HepG2 (cell line): ENCODE data around the gene BDP1. TPM values are rescaled to one million over a fixed set of nuclear protein-coding genes. Genes with fewer than 3 reads are reported as not detected.

Experiments used
- DNMT3B ChIP-seq: conservative IDR thresholded peaks from 2 replicates; pipeline ENCODE4 v1.6.1; 2016; ENCODE audit warnings: missing biosample characterization, control low read depth
- GATA4 ChIP-seq: sonication (generic); IDR thresholded peaks from 2 replicates; pipeline ENCODE4 v1.6.1; 2016; ENCODE audit warnings: antibody characterized with exemption, low read depth, borderline replicate concordance
- HHEX ChIP-seq: IDR thresholded peaks from 2 replicates; pipeline ENCODE4 v1.6.1; 2016; ENCODE audit warnings: control low read depth
- HNRNPH1 ChIP-seq: fragments of 200-400 bp; formaldehyde crosslinking; optimal IDR thresholded peaks from 2 replicates; pipeline ENCODE3; 2017; ENCODE audit warnings: mild to moderate bottlenecking, low read depth, low read length
- HNRNPUL1 ChIP-seq: fragments of 200-400 bp; formaldehyde crosslinking; IDR thresholded peaks from 2 replicates; pipeline ENCODE4 v1.6.1; 2017; ENCODE audit warnings: low read depth, mild to moderate bottlenecking, low read length, moderate library complexity
- HOXA3 ChIP-seq: sonication (generic); formaldehyde crosslinking; IDR thresholded peaks from 2 replicates; pipeline ENCODE4 v1.5.0; 2020; ENCODE audit warnings: missing genetic modification reagents
- KDM6A ChIP-seq: IDR thresholded peaks from 2 replicates; pipeline ENCODE4 v1.6.1; 2016; ENCODE audit warnings: low read depth
- KLF13 ChIP-seq: sonication (generic); formaldehyde crosslinking; IDR thresholded peaks from 2 replicates; pipeline ENCODE4 v1.4.0; 2020; ENCODE audit warnings: mild to moderate bottlenecking, missing genetic modification reagents
- MLLT10 ChIP-seq: sonication (generic); formaldehyde crosslinking; IDR thresholded peaks from 2 replicates; pipeline ENCODE4 v1.4.0; 2020; ENCODE audit warnings: missing genetic modification reagents
- MXI1 ChIP-seq: IDR thresholded peaks from 3 replicates; pipeline ENCODE4 v1.6.1; 2012; ENCODE audit warnings: low read depth, low read length, inconsistent platforms, borderline replicate concordance
- SALL2 ChIP-seq: sonication (generic); formaldehyde crosslinking; IDR thresholded peaks from 2 replicates; pipeline ENCODE4 v1.8.1; 2023; ENCODE audit warnings: mild to moderate bottlenecking, missing genetic modification reagents, inconsistent platforms
- SIN3B ChIP-seq: fragments of 150-350 bp; IDR thresholded peaks from 2 replicates; pipeline ENCODE4 v1.6.1; 2014; ENCODE audit warnings: low read length
- SRY ChIP-seq: sonication (generic); formaldehyde crosslinking; IDR thresholded peaks from 2 replicates; pipeline ENCODE4 v1.8.0; 2022; ENCODE audit warnings: mild to moderate bottlenecking, missing genetic modification reagents
- ZFP1 ChIP-seq: IDR thresholded peaks from 2 replicates; pipeline ENCODE4 v1.6.1; 2016
- ZNF160 ChIP-seq: sonication (generic); formaldehyde crosslinking; IDR thresholded peaks from 2 replicates; pipeline ENCODE4 v1.8.0; 2022; ENCODE audit warnings: mild to moderate bottlenecking, inconsistent platforms, missing genetic modification reagents
- ZNF615 ChIP-seq: sonication (generic); formaldehyde crosslinking; IDR thresholded peaks from 2 replicates; pipeline ENCODE4 v1.5.0; 2020; ENCODE audit warnings: mild to moderate bottlenecking, missing genetic modification reagents, borderline replicate concordance
- ZNF644 ChIP-seq: IDR thresholded peaks from 2 replicates; pipeline ENCODE4 v1.6.1; 2016; ENCODE audit warnings: low read depth
- ZNF678 ChIP-seq: sonication (generic); formaldehyde crosslinking; IDR thresholded peaks from 2 replicates; pipeline ENCODE4 v1.4.0; 2020; ENCODE audit warnings: mild to moderate bottlenecking, missing genetic modification reagents
- polyA plus RNA-seq, 8 experiments: library from polyadenylated mRNA; depleted of rRNA in 3 of 8; stranded (reverse) in 7 of 8; unstranded in 1 of 8; fragments of >200 nt; fragmentation: Illumina TruSeq in 4 of 8; extraction: Trizol in 4 of 8; gene quantifications; 2 replicates each; pipeline versions ENCODE4 v1.2.1 to v1.2.3, GENCODE V29; 2011 to 2016; ENCODE audit warnings: low read depth in 4 of 8, missing spikeins in 1 of 8, mixed read lengths in 1 of 8; ENCODE audit not compliant: insufficient read depth in 1 of 8
- total RNA-seq, 5 experiments: library from RNA; depleted of rRNA; stranded (reverse); fragments of >200 nt; fragmentation: Illumina TruSeq; extraction: Trizol; gene quantifications; 2 replicates each; pipeline ENCODE4 v1.2.3, GENCODE V29; 2016; ENCODE audit warnings: low read depth in 1 of 5
- TF ChIP-seq, protein P1 (sequence below): sonication (generic); formaldehyde crosslinking; IDR thresholded peaks from 2 replicates; pipeline ENCODE4 v1.5.0; 2020; ENCODE audit warnings: missing genetic modification reagents, mild to moderate bottlenecking, borderline replicate concordance
- TF ChIP-seq, protein P2 (sequence below): sonication (generic); formaldehyde crosslinking; IDR thresholded peaks from 2 replicates; pipeline ENCODE4; 2020; ENCODE audit warnings: missing genetic modification reagents, mild to moderate bottlenecking, borderline replicate concordance
- TF ChIP-seq, protein P3 (sequence below): sonication (generic); formaldehyde crosslinking; IDR thresholded peaks from 2 replicates; pipeline ENCODE4 v1.4.0; 2020; ENCODE audit warnings: missing genetic modification reagents
- TF ChIP-seq, protein P4 (sequence below): sonication (generic); formaldehyde crosslinking; IDR thresholded peaks from 2 replicates; pipeline ENCODE4 v1.5.1; 2020; ENCODE audit warnings: mild to moderate bottlenecking, missing genetic modification reagents, moderate library complexity
- TF ChIP-seq, protein P5 (sequence below): sonication (generic); formaldehyde crosslinking; IDR thresholded peaks from 2 replicates; pipeline ENCODE4 v1.5.0; 2020; ENCODE audit warnings: missing genetic modification reagents

The BDP1 gene
- total and polyA plus RNA-seq, 2 of the 13 experiments (the other 11 are each of a cell fraction or from before 2014, with no cell fraction given): 10.2 to 22.4 TPM

DNA sequence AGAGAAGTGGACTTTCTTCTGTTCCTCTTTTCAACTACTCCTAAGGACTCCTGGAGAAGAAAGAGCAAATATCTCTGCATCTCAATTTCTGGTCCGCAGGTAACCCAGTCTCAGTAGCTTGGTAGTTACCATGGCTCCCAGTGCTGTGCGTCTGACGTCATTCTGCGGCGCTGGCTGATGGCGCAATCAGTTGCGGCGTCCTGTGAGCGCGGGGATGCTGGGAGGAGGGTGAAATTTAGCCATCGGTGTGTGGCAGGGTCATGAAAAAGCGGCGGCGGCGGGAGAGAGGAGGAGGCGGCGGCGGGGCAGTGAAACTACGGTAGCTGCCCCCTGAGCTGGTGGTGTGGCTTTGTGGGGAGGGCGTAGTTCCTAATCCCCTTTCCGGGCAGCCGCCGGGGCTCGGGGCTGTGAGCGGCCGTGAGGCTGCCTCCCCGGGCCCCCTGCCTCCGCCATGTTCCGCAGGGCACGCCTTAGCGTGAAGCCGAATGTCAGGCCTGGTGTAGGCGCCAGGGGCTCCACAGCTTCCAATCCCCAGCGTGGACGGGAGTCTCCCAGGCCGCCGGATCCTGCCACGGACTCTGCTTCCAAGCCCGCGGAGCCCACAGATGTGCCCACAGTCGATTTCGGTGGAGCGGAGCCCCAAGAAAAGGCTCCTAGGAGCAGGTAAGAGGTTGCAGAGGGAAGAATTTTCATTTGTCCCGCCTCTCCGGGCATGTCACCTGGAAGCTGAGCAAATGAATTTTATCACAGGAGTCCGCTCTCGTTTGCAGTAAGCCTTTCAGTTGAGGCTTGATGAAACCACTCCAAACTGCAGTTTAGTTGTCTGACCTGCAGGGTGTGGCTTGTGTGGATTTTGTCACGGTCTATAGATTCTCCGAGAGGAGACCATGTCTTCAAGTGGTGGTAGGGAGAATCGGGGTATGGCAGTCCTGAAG is at the start of gene BDP1 (continued):
- TF ChIP-seq, protein P1, sequence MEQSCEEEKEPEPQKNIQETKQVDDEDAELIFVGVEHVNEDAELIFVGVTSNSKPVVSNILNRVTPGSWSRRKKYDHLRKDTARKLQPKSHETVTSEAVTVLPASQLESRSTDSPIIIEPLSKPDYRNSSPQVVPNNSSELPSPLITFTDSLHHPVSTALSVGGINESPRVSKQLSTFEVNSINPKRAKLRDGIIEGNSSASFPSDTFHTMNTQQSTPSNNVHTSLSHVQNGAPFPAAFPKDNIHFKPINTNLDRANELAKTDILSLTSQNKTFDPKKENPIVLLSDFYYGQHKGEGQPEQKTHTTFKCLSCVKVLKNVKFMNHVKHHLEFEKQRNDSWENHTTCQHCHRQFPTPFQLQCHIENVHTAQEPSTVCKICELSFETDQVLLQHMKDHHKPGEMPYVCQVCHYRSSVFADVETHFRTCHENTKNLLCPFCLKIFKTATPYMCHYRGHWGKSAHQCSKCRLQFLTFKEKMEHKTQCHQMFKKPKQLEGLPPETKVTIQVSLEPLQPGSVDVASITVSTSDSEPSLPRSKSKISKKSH (CRISPR knock-in tag): peak; percentile 78; the same call in 1 of the 2 replicates
- TF ChIP-seq, protein P2, sequence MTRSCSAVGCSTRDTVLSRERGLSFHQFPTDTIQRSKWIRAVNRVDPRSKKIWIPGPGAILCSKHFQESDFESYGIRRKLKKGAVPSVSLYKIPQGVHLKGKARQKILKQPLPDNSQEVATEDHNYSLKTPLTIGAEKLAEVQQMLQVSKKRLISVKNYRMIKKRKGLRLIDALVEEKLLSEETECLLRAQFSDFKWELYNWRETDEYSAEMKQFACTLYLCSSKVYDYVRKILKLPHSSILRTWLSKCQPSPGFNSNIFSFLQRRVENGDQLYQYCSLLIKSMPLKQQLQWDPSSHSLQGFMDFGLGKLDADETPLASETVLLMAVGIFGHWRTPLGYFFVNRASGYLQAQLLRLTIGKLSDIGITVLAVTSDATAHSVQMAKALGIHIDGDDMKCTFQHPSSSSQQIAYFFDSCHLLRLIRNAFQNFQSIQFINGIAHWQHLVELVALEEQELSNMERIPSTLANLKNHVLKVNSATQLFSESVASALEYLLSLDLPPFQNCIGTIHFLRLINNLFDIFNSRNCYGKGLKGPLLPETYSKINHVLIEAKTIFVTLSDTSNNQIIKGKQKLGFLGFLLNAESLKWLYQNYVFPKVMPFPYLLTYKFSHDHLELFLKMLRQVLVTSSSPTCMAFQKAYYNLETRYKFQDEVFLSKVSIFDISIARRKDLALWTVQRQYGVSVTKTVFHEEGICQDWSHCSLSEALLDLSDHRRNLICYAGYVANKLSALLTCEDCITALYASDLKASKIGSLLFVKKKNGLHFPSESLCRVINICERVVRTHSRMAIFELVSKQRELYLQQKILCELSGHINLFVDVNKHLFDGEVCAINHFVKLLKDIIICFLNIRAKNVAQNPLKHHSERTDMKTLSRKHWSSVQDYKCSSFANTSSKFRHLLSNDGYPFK: peak; percentile 82; the same call in 1 of the 2 replicates
- TF ChIP-seq ZNF160 (CRISPR knock-in tag) (no peak), HOXA3 (peak; percentile 98), ZNF678 (CRISPR knock-in tag) (no peak), KLF13 (CRISPR knock-in tag) (no peak), KDM6A (no peak), GATA4 (peak; percentile 45; the same call in 1 of the 2 replicates), MXI1 (peak; percentile 92; the same call in 2 of the 3 replicates), ZNF644 (CRISPR knock-in tag) (0 out of 2 replicates have a peak, but pooled peaks have one; percentile 6), SIN3B (peak; percentile 83; the same call in 1 of the 2 replicates), HNRNPH1 (no peak), ZNF615 (CRISPR knock-in tag) (no peak), MLLT10 (CRISPR knock-in tag) (no peak), HHEX (no peak), HNRNPUL1 (no peak), SALL2 (CRISPR knock-in tag) (peak; percentile 75; the same call in 1 of the 2 replicates), SRY (no peak), DNMT3B (CRISPR knock-in tag) (no peak), ZFP1 (CRISPR knock-in tag) (no peak)
- TF ChIP-seq, protein P3, sequence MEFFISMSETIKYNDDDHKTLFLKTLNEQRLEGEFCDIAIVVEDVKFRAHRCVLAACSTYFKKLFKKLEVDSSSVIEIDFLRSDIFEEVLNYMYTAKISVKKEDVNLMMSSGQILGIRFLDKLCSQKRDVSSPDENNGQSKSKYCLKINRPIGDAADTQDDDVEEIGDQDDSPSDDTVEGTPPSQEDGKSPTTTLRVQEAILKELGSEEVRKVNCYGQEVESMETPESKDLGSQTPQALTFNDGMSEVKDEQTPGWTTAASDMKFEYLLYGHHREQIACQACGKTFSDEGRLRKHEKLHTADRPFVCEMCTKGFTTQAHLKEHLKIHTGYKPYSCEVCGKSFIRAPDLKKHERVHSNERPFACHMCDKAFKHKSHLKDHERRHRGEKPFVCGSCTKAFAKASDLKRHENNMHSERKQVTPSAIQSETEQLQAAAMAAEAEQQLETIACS (CRISPR knock-in tag): no peak
- TF ChIP-seq, protein P4, sequence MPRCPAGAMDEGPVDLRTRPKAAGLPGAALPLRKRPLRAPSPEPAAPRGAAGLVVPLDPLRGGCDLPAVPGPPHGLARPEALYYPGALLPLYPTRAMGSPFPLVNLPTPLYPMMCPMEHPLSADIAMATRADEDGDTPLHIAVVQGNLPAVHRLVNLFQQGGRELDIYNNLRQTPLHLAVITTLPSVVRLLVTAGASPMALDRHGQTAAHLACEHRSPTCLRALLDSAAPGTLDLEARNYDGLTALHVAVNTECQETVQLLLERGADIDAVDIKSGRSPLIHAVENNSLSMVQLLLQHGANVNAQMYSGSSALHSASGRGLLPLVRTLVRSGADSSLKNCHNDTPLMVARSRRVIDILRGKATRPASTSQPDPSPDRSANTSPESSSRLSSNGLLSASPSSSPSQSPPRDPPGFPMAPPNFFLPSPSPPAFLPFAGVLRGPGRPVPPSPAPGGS: peak; percentile 77; the same call in 1 of the 2 replicates
- TF ChIP-seq, protein P5, sequence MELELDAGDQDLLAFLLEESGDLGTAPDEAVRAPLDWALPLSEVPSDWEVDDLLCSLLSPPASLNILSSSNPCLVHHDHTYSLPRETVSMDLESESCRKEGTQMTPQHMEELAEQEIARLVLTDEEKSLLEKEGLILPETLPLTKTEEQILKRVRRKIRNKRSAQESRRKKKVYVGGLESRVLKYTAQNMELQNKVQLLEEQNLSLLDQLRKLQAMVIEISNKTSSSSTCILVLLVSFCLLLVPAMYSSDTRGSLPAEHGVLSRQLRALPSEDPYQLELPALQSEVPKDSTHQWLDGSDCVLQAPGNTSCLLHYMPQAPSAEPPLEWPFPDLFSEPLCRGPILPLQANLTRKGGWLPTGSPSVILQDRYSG (CRISPR knock-in tag): no peak
